Epithelial cell of proximal tubule (primary cell): ENCODE data around the gene TP73. TPM values are rescaled to one million over a fixed set of nuclear protein-coding genes. Genes with fewer than 3 reads are reported as not detected.

Experiments used
- DNase-seq: peaks from one replicate; pipeline ENCODE4 v3.0.0-alpha.2; 2011; ENCODE audit warnings: low read depth
- H3K4me3 ChIP-seq: 2 replicates; pipeline ENCODE4 v1.5.1; 2011; ENCODE audit warnings: low read depth, mild to moderate bottlenecking, low read length
- total RNA-seq: library from RNA; depleted of rRNA; stranded (reverse); fragments of >200 nt; gene quantifications from 2 replicates; pipeline ENCODE4 v1.2.3, GENCODE V29; 2015
- TF ChIP-seq, protein P1 (sequence below): conservative IDR thresholded peaks from 2 replicates; pipeline ENCODE4 v1.5.1; 2012; ENCODE audit warnings: low read depth, mild to moderate bottlenecking, low read length

Gene TP73
- total RNA-seq, 1 donor from 2014 or later = not detected

DNA sequence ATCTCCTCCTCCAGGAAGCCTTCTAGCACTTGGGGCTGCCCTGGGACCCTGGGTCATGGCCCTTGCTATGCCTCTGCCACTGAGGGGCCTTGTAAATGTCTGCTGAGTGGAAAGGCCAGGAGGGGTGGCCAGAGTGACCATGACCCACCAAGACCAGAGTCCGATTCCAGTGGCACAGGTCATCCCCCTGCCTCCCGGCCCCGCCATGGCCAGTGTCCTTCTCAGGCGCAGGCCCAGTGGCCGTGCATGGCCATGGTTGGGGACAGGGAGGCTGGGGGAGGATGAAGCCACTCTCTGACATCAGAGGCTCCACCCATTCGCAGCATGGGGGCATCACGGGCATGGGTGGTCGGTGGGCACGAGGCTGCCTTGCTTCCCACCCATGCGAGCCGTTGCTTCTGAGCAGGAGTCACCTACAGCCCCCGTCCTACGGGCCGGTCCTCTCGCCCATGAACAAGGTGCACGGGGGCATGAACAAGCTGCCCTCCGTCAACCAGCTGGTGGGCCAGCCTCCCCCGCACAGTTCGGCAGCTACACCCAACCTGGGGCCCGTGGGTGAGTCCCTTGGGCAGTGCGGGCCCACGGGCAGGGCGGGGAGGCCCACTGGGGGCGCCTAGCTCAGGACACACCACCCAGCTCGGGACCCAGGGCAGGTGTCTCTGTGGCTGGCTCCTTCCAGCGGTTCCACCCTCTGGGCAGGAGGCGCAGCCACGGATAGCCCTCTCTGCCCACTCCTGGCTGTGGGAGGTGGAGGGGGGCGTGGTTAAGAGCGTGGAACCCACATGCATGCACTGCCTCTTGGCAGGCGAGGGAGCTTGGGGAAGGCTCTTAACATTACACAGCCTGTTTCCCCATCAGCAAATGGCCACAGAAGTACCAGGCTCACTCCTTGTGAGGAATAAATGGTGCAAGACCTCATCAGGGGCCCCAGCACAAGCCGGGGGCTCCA lies 77.6 kb downstream of the TP73 start:
- H3K4me3 ChIP-seq = no peak overlapping the region
- DNase-seq = no peak
- TF ChIP-seq, protein P1, sequence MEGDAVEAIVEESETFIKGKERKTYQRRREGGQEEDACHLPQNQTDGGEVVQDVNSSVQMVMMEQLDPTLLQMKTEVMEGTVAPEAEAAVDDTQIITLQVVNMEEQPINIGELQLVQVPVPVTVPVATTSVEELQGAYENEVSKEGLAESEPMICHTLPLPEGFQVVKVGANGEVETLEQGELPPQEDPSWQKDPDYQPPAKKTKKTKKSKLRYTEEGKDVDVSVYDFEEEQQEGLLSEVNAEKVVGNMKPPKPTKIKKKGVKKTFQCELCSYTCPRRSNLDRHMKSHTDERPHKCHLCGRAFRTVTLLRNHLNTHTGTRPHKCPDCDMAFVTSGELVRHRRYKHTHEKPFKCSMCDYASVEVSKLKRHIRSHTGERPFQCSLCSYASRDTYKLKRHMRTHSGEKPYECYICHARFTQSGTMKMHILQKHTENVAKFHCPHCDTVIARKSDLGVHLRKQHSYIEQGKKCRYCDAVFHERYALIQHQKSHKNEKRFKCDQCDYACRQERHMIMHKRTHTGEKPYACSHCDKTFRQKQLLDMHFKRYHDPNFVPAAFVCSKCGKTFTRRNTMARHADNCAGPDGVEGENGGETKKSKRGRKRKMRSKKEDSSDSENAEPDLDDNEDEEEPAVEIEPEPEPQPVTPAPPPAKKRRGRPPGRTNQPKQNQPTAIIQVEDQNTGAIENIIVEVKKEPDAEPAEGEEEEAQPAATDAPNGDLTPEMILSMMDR = no peak

DNA sequence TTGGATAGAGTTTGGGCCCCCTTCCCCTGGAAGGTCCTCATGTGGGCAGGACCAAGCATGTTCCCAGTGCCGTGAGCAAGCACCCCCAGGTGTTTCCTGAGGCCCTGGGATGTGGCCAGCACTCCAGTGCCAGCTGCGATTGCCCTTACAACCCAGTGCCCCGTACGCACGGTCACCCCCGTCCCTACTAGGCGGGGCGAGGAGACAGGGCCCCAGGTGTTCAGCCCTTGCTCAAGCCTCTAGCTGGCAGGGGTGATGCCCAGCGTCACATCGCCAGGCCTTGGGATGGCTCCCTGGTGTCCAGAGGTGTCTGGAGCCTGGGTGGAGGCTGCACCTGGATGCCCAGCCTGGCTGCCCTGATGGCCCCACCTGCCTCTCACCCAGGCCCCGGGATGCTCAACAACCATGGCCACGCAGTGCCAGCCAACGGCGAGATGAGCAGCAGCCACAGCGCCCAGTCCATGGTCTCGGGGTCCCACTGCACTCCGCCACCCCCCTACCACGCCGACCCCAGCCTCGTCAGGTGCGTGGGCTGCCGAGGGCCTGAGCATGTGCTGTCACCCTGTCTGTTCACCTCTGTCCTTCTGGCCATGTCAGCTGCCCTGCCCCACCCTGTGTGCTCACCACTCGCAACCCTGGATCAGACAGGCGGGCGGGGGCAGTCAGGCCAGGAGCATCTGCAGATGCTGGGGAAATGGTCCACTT lies 78.4 kb downstream of the TP73 start:
- H3K4me3 ChIP-seq = no peak overlapping the region
- TF ChIP-seq, protein P1 = no peak
- no peak for DNase-seq

DNA sequence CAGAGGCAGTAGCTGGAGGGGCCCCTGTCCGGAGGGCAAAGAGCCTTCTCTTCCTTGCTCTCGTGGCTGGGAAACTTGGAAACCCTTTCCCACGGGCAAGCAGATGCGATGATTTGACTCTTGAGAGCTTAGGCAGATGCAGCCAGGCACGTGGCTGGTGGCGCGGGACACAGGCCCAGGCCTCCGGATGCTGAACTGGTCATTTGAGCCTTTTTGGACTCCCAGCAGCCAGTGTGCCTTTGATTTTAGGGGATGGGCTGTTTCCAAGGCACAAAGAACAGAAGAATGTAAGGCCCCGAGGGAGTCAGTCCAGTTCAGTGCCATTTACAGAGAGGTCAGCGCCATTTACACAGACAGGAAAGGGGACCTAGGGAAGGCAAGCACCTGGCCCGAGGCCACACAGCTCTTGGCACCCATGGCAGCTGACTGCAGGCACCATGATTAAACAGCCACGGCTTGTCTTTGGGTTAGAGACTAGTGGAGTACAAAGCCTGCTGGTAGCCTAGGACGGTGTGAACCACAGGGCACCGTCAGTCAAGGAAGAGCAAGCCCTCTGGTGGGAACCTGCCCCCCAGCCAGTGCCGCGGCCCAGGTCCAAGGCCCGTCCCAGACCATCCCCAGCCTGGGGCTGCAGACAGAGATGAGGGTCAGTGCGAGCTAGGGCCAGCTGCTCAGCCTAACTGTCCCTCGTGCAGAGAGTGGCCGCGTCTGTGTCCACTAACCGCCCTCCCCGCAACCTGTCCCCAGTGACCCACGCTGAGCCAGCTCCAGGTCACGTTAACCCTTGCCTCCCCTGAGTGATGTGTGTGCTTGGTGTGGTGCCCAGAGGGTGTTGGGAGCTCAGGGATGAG lies 79.5 kb downstream of the TP73 start:
- DNase-seq = no peak
- no peak overlapping the region for H3K4me3 ChIP-seq
- TF ChIP-seq, protein P1 = no peak

DNA sequence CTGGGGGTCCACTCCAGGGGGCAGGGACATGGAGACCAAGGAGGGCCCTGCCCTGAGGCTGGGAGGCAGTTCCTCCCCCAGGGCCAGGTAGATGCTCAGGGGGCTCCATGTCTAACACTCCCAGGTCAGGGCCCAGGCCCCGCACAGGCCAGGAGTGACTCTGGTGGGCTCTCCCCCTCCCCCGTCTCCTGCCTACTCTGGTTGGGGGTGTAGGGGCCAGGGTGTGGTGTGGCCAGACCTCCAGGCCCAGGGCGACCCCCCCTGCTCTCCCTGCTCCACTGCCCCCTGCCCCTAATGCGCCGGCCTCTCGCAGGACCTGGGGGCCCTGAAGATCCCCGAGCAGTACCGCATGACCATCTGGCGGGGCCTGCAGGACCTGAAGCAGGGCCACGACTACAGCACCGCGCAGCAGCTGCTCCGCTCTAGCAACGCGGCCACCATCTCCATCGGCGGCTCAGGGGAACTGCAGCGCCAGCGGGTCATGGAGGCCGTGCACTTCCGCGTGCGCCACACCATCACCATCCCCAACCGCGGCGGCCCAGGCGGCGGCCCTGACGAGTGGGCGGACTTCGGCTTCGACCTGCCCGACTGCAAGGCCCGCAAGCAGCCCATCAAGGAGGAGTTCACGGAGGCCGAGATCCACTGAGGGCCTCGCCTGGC lies 80.2 kb downstream of the TP73 start:
- TF ChIP-seq, protein P1 = no peak
- DNase-seq = no peak
- no peak overlapping the region for H3K4me3 ChIP-seq

DNA sequence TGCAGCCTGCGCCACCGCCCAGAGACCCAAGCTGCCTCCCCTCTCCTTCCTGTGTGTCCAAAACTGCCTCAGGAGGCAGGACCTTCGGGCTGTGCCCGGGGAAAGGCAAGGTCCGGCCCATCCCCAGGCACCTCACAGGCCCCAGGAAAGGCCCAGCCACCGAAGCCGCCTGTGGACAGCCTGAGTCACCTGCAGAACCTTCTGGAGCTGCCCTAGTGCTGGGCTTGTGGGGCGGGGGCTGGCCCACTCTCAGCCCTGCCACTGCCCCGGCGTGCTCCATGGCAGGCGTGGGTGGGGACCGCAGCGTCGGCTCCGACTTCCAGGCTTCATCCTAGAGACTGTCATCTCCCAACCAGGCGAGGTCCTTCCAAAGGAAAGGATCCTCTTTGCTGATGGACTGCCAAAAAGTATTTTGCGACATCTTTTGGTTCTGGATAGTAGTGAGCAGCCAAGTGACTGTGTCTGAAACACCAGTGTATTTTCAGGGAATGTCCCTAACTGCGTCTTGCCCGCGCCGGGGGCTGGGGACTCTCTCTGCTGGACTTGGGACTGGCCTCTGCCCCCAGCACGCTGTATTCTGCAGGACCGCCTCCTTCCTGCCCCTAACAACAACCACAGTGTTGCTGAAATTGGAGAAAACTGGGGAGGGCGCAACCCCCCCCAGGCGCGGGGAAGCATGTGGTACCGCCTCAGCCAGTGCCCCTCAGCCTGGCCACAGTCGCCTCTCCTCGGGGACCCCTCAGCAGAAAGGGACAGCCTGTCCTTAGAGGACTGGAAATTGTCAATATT lies 81.0 kb downstream of the TP73 start:
- no peak for DNase-seq
- TF ChIP-seq, protein P1 = no peak
- H3K4me3 ChIP-seq = no peak overlapping the region
